ENCODE data around the gene PKP1.

The PKP1 gene

DNA sequence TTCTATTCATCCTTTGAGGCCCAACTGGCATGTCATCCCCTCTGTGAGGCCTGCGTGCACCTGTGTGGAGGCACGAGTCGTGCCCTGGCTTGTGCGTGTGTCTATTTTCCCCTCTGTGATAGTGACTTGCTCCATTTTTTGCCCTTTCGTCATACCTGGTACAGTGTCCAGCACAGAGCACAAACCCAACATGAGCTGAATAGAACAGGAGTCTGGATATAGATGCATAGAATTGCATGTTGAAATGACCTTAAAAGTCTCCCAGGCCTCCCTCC is 61.7 kb downstream of the PKP1 start:
- in situ Hi-C loops (cut with HindIII; ENCODE audit: low sequenced_read_pairs) = no loop called here

DNA sequence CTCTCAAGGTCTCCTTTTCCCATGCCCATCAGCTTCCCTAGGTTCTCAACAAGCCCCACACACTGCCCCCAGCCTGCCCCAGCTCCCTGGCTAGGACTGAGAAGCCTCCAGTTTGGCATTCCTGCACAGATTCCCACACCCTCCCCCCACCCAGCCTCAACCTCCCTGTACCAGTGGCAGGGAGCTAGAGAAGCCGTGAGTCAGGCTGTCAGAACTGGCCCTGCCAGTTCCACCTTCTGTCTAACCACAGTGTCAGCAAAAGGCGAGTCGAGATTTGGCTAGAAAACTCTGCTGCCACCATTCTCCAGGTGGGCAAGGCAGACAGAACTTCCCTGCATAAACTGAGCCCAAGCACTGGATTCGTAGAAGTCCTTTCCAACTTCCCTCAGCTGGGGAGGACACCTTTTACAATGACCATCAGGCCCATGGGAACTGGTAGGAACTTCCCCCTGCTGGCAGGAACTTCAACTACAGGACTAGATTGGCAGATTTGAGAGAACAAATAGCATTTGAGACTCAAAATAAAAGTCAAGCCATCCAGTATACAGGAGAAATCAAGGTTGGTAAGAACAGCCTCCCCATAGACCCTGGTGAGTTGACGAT is 63.1 kb downstream of the PKP1 start:
- peak; percentile 57 for DNase-seq (ENCODE audit: low read depth, low spot score)

More for the DNA sequence above, 61.7 kb downstream of the PKP1 start:
- TF ChIP-seq, protein P1, sequence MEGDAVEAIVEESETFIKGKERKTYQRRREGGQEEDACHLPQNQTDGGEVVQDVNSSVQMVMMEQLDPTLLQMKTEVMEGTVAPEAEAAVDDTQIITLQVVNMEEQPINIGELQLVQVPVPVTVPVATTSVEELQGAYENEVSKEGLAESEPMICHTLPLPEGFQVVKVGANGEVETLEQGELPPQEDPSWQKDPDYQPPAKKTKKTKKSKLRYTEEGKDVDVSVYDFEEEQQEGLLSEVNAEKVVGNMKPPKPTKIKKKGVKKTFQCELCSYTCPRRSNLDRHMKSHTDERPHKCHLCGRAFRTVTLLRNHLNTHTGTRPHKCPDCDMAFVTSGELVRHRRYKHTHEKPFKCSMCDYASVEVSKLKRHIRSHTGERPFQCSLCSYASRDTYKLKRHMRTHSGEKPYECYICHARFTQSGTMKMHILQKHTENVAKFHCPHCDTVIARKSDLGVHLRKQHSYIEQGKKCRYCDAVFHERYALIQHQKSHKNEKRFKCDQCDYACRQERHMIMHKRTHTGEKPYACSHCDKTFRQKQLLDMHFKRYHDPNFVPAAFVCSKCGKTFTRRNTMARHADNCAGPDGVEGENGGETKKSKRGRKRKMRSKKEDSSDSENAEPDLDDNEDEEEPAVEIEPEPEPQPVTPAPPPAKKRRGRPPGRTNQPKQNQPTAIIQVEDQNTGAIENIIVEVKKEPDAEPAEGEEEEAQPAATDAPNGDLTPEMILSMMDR (IDR thresholded peaks at IDR 0.05; ENCODE audit: low read depth, low read length) = no peak
- no peak overlapping the region for H3K4me3 ChIP-seq (ENCODE audit: low read depth, low read length)
- DNase-seq (ENCODE audit: low read depth, low spot score) = no peak

DNA sequence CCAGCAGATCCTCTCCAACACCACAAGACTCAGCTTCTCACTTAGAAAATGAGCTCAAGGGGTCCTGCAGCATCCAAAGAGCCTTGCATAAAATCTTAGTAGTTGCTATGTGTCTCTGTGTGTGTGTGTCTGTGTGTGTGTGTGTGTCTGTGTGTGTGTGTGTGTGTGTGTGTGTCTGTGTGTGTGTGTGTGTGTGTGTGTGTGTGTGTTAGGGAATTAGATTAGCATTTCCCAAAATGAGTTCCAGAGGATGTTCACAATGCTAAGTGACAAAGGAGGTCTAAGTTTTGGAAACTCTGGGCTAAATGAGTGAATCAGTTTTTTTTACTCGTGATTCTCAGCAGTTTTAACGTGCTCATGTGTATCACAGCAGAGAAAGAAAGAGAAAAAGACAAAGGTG is 63.7 kb downstream of the PKP1 start:
- no peak overlapping the region for H3K4me3 ChIP-seq (ENCODE audit: low read depth, low read length)
- TF ChIP-seq, protein P1 (IDR thresholded peaks at IDR 0.05; ENCODE audit: low read depth, low read length) = no peak
- no peak for DNase-seq (ENCODE audit: low read depth, low spot score)
- in situ Hi-C loops (cut with HindIII; ENCODE audit: low sequenced_read_pairs) = no loop called here

More for the DNA sequence above, 63.1 kb downstream of the PKP1 start:
- H3K4me3 ChIP-seq (ENCODE audit: low read depth, low read length) = no peak overlapping the region
- TF ChIP-seq, protein P1 (IDR thresholded peaks at IDR 0.05; ENCODE audit: low read depth, low read length) = peak; percentile 78
- in situ Hi-C loops (cut with HindIII; ENCODE audit: low sequenced_read_pairs) = no loop called here

DNA sequence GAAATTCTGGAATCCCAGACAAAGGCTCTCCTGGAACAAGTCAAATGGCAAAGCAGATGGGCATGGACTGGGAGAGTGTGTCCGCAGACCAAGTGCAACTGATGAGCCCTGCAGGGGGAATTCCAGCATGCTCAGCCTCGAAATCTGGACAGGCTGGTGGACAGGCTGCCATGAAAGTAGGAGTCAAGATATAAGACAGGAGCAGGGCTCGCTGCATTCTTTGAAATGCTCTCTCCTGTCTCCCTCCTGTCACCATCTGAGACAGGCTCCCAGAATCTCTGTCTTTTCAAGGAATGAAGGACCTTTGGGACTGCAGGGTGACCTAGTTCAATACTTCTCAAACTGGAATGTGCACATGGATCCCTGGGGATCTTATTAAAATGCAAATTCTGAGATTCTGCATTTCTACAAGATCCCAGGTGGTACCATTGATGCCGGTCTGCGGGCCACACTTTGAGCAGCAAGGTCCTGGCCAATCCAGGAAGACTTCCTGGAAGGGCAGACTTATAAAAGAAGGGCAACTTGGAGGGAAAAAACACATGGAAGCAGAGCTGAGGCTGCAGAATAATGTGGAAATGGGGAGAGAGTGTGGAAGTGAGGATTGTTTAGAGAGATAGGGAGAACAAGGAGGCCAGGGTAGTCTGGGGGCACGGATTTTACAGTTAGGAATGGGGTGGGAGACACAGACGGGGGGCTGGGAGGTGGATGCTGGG is 64.3 kb downstream of the PKP1 start:
- DNase-seq (ENCODE audit: low read depth, low spot score) = no peak
- in situ Hi-C loops (cut with HindIII; ENCODE audit: low sequenced_read_pairs) = no loop called here
- TF ChIP-seq, protein P1 (IDR thresholded peaks at IDR 0.05; ENCODE audit: low read depth, low read length) = no peak
- H3K4me3 ChIP-seq (ENCODE audit: low read depth, low read length) = no peak overlapping the region

DNA sequence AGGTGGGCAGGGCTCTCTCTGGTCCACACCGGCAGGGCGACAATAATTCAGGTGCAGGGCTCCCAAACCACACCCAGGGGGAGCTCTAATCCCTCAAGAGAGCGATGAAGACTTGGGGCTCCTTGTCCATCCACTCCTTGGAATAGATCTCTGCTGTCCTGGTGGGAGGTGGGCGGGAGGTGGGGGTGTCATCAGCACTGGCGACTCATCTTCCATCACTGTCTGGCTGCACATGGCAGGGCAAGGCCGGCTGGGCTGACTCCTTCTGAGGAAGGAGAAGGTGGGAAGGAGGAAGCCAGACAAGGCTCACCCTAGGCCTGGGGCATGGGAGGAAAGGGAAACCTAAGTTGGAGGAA is 64.9 kb downstream of the PKP1 start:
- in situ Hi-C loops (cut with HindIII; ENCODE audit: low sequenced_read_pairs) = no loop called here
- H3K4me3 ChIP-seq (ENCODE audit: low read depth, low read length) = no peak overlapping the region
- DNase-seq (ENCODE audit: low read depth, low spot score) = peak; percentile 45
- TF ChIP-seq, protein P1 (IDR thresholded peaks at IDR 0.05; ENCODE audit: low read depth, low read length) = peak; percentile 79

DNA sequence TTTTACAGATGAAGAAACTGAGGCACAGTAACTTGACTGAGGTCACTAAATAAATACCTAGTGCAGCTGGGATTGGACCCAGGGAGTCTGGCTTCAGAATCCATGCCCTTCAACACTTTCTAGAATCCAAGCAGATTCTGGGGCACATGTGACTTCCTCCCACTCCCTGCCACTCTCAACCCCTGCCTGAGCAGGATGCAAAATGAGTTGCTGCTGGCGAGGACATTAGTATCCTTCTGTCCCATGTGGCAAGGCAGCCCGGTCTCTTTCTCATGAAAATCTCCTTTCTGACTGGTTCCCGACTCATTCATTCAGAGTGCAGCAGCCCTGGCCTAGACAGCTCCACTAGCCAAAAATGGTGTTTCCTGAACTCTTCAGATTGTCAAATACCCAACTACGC is 65.8 kb downstream of the PKP1 start:
- TF ChIP-seq, protein P1 (IDR thresholded peaks at IDR 0.05; ENCODE audit: low read depth, low read length) = no peak
- in situ Hi-C loops (cut with HindIII; ENCODE audit: low sequenced_read_pairs) = no loop called here
- H3K4me3 ChIP-seq (ENCODE audit: low read depth, low read length) = no peak overlapping the region
- DNase-seq (ENCODE audit: low read depth, low spot score) = no peak
